ENCODE results near the gene CSTPP1. TPM values are rescaled to one million over a fixed set of nuclear protein-coding genes. Genes with fewer than 3 reads are reported as not detected.

CSTPP1 gene
- total and polyA plus RNA-seq, 2 of the 8 experiments (the other 6 are each of a cell fraction or from before 2014, with no cell fraction given) = 24.2 to 28.7 TPM

DNA sequence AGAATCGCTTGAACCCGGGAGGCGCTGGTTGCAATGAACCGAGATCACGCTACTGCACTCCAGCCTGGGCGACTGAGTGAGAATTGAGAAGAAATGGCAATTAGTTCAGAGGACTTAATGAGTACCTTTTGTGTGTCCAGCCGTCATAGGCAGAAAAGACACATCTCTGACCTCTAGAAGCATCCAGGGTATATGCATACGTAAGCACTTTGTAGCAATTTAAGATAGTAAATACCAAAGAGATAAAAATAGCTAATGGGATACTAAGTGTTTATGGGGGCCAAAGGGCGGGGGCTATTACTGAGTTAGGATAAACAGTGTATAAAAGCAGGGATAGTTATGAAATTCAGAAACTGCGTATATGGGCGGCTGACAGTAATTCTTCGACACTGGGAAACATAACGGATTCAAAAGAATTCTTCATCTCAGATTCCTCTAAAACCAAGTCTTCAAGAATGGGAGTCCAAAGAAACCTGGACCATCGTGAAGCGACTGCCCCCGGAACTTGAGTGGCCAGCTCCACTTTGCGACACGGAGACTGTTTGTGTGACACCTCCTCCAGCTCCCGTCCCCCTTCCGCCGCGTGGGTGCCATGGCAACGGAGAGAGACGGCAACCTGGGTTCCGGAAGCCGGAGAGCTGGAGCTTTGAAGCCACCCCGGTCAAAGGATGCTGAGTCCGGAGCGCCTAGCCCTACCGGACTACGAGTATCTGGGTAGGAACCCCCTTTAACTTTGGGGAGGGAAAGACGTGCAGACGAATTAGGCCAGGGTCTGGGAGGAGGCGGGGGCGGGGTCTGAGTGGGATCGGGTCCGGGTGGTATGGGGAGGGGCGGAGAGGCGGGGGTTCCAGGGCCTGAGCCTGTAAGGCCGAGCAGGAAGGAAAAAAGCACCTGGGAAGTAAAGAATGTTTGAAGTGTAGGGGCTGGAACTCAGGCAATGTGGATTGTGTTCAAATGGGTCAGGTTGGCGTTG lies at the start of gene CSTPP1 (continued):
- TF ChIP-seq BACH1 (IDR thresholded peaks at IDR 0.05; ENCODE audit: low read length) (no peak), SIRT6 (IDR thresholded peaks at IDR 0.05; ENCODE audit: low read length) (no peak), RFX5 (IDR thresholded peaks at IDR 0.05; ENCODE audit: borderline replicate concordance, low read depth, low read length) (no peak), BRCA1 (IDR thresholded peaks at IDR 0.05; ENCODE audit: low read depth, low read length) (no peak), TEAD4 (IDR thresholded peaks at IDR 0.05; ENCODE audit: low read depth, low read length) (0 out of 2 replicates have a peak, but pooled peaks have one; percentile 20), CHD1 (IDR thresholded peaks at IDR 0.05; ENCODE audit: low read depth, low read length) (no peak), ZNF274 (IDR thresholded peaks at IDR 0.05; ENCODE audit: borderline replicate concordance, extremely low read depth, low read length) (no peak)
- TF ChIP-seq, protein P1, sequence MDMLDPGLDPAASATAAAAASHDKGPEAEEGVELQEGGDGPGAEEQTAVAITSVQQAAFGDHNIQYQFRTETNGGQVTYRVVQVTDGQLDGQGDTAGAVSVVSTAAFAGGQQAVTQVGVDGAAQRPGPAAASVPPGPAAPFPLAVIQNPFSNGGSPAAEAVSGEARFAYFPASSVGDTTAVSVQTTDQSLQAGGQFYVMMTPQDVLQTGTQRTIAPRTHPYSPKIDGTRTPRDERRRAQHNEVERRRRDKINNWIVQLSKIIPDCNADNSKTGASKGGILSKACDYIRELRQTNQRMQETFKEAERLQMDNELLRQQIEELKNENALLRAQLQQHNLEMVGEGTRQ (IDR thresholded peaks at IDR 0.05; ENCODE audit: low read length) = no peak
- TF ChIP-seq, protein P2, sequence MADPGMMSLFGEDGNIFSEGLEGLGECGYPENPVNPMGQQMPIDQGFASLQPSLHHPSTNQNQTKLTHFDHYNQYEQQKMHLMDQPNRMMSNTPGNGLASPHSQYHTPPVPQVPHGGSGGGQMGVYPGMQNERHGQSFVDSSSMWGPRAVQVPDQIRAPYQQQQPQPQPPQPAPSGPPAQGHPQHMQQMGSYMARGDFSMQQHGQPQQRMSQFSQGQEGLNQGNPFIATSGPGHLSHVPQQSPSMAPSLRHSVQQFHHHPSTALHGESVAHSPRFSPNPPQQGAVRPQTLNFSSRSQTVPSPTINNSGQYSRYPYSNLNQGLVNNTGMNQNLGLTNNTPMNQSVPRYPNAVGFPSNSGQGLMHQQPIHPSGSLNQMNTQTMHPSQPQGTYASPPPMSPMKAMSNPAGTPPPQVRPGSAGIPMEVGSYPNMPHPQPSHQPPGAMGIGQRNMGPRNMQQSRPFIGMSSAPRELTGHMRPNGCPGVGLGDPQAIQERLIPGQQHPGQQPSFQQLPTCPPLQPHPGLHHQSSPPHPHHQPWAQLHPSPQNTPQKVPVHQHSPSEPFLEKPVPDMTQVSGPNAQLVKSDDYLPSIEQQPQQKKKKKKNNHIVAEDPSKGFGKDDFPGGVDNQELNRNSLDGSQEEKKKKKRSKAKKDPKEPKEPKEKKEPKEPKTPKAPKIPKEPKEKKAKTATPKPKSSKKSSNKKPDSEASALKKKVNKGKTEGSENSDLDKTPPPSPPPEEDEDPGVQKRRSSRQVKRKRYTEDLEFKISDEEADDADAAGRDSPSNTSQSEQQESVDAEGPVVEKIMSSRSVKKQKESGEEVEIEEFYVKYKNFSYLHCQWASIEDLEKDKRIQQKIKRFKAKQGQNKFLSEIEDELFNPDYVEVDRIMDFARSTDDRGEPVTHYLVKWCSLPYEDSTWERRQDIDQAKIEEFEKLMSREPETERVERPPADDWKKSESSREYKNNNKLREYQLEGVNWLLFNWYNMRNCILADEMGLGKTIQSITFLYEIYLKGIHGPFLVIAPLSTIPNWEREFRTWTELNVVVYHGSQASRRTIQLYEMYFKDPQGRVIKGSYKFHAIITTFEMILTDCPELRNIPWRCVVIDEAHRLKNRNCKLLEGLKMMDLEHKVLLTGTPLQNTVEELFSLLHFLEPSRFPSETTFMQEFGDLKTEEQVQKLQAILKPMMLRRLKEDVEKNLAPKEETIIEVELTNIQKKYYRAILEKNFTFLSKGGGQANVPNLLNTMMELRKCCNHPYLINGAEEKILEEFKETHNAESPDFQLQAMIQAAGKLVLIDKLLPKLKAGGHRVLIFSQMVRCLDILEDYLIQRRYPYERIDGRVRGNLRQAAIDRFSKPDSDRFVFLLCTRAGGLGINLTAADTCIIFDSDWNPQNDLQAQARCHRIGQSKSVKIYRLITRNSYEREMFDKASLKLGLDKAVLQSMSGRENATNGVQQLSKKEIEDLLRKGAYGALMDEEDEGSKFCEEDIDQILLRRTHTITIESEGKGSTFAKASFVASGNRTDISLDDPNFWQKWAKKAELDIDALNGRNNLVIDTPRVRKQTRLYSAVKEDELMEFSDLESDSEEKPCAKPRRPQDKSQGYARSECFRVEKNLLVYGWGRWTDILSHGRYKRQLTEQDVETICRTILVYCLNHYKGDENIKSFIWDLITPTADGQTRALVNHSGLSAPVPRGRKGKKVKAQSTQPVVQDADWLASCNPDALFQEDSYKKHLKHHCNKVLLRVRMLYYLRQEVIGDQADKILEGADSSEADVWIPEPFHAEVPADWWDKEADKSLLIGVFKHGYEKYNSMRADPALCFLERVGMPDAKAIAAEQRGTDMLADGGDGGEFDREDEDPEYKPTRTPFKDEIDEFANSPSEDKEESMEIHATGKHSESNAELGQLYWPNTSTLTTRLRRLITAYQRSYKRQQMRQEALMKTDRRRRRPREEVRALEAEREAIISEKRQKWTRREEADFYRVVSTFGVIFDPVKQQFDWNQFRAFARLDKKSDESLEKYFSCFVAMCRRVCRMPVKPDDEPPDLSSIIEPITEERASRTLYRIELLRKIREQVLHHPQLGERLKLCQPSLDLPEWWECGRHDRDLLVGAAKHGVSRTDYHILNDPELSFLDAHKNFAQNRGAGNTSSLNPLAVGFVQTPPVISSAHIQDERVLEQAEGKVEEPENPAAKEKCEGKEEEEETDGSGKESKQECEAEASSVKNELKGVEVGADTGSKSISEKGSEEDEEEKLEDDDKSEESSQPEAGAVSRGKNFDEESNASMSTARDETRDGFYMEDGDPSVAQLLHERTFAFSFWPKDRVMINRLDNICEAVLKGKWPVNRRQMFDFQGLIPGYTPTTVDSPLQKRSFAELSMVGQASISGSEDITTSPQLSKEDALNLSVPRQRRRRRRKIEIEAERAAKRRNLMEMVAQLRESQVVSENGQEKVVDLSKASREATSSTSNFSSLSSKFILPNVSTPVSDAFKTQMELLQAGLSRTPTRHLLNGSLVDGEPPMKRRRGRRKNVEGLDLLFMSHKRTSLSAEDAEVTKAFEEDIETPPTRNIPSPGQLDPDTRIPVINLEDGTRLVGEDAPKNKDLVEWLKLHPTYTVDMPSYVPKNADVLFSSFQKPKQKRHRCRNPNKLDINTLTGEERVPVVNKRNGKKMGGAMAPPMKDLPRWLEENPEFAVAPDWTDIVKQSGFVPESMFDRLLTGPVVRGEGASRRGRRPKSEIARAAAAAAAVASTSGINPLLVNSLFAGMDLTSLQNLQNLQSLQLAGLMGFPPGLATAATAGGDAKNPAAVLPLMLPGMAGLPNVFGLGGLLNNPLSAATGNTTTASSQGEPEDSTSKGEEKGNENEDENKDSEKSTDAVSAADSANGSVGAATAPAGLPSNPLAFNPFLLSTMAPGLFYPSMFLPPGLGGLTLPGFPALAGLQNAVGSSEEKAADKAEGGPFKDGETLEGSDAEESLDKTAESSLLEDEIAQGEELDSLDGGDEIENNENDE (IDR thresholded peaks at IDR 0.05; ENCODE audit: insufficient replicate concordance, low read length) = no peak
